H9 (cell line): ENCODE measurements around the gene SRPK2. TPM values are rescaled to one million over a fixed set of nuclear protein-coding genes. Genes with fewer than 3 reads are reported as not detected.

Experiments used
- DNase-seq: peaks from one replicate; pipeline ENCODE4 v3.0.0-alpha.2; 2017
- H2AFZ ChIP-seq: one replicate; pipeline ENCODE4 v1.6.1; 2013; ENCODE audit warnings: mild to moderate bottlenecking, low read length, control low read depth, moderate library complexity
- H2AK5ac ChIP-seq: 2 replicates; pipeline ENCODE4 v1.6.1; 2013; ENCODE audit warnings: low read length, control low read depth, mixed read lengths; ENCODE audit not compliant: insufficient read length
- H2BK120ac ChIP-seq: one replicate; pipeline ENCODE4 v1.6.1; 2013; ENCODE audit warnings: low read depth, mild to moderate bottlenecking, low read length, control low read depth, inconsistent platforms; ENCODE audit not compliant: poor library complexity, severe bottlenecking
- H2BK12ac ChIP-seq: 2 replicates; pipeline ENCODE4 v1.6.1; 2013; ENCODE audit warnings: low read length, control low read depth, mixed read lengths, low read depth; ENCODE audit not compliant: insufficient read length
- H2BK15ac ChIP-seq: 2 replicates; pipeline ENCODE4 v1.6.1; 2013; ENCODE audit warnings: low read depth, low read length, control low read depth
- H2BK20ac ChIP-seq: one replicate; pipeline ENCODE4 v1.6.1; 2013; ENCODE audit warnings: low read depth, mild to moderate bottlenecking, low read length, control low read depth, inconsistent platforms; ENCODE audit not compliant: poor library complexity, severe bottlenecking
- H2BK5ac ChIP-seq: 2 replicates; pipeline ENCODE4 v1.6.1; 2013; ENCODE audit warnings: low read length, control low read depth, mixed read lengths; ENCODE audit not compliant: insufficient read length
- H3K14ac ChIP-seq: 2 replicates; pipeline ENCODE4 v1.6.1; 2013; ENCODE audit warnings: low read length, control low read depth; ENCODE audit not compliant: insufficient read depth
- H3K18ac ChIP-seq: 2 replicates; pipeline ENCODE4 v1.6.1; 2013; ENCODE audit warnings: low read depth, mild to moderate bottlenecking, mixed read lengths, low read length, control low read depth; ENCODE audit not compliant: insufficient read length
- H3K23ac ChIP-seq: 2 replicates; pipeline ENCODE4 v1.6.1; 2013; ENCODE audit warnings: low read length, control low read depth, mixed read lengths, low read depth; ENCODE audit not compliant: insufficient read length
- H3K23me2 ChIP-seq: 2 replicates; pipeline ENCODE4 v1.6.1; 2013; ENCODE audit warnings: low read depth, mild to moderate bottlenecking, mixed read lengths, low read length, control low read depth; ENCODE audit not compliant: insufficient read length, poor library complexity, severe bottlenecking
- H3K27ac ChIP-seq: 2 replicates; pipeline ENCODE4 v1.5.1; 2013; ENCODE audit warnings: low read length, control low read depth, mixed read lengths, low read depth; ENCODE audit not compliant: insufficient read length
- H3K27me3 ChIP-seq: 2 replicates; pipeline ENCODE4 v1.6.1; 2013; ENCODE audit warnings: low read length, control low read depth, inconsistent platforms; ENCODE audit not compliant: insufficient read depth
- H3K4ac ChIP-seq: 2 replicates; pipeline ENCODE4 v1.6.1; 2013; ENCODE audit warnings: low read depth, mild to moderate bottlenecking, control low read depth, inconsistent platforms, low read length, moderate library complexity
- H3K4me1 ChIP-seq: 2 replicates; pipeline ENCODE4 v1.6.1; 2013; ENCODE audit warnings: low read length, control low read depth, inconsistent platforms; ENCODE audit not compliant: insufficient read depth
- H3K4me2 ChIP-seq: 2 replicates; pipeline ENCODE4 v1.6.1; 2013; ENCODE audit warnings: low read length, control low read depth, mixed read lengths; ENCODE audit not compliant: insufficient read length, insufficient read depth
- H3K56ac ChIP-seq: 2 replicates; pipeline ENCODE4 v1.6.1; 2013; ENCODE audit warnings: low read depth, mild to moderate bottlenecking, mixed read lengths, low read length, control low read depth; ENCODE audit not compliant: insufficient read length
- H3K79me1 ChIP-seq: 2 replicates; pipeline ENCODE4 v1.6.1; 2013; ENCODE audit warnings: low read depth, mild to moderate bottlenecking, moderate library complexity, low read length, control low read depth, inconsistent platforms; ENCODE audit not compliant: insufficient read depth, poor library complexity, severe bottlenecking
- H3K79me2 ChIP-seq: 2 replicates; pipeline ENCODE4 v1.6.1; 2013; ENCODE audit warnings: low read length, control low read depth, inconsistent platforms; ENCODE audit not compliant: insufficient read depth
- H3K9ac ChIP-seq: 2 replicates; pipeline ENCODE4 v1.6.1; 2013; ENCODE audit warnings: low read length, control low read depth, mixed read lengths; ENCODE audit not compliant: insufficient read length; ENCODE audit errors: extremely low read depth
- H3K9me3 ChIP-seq: one replicate; pipeline ENCODE4 v1.6.1; 2013; ENCODE audit warnings: low read depth, low read length, inconsistent platforms; ENCODE audit not compliant: control insufficient read depth
- H3T11ph ChIP-seq: one replicate; pipeline ENCODE4 v1.6.1; 2013; ENCODE audit warnings: mild to moderate bottlenecking, low read length, control low read depth, inconsistent platforms
- H4K20me1 ChIP-seq: one replicate; pipeline ENCODE4 v1.6.1; 2013; ENCODE audit not compliant: control insufficient read depth, insufficient read length, insufficient read depth
- H4K5ac ChIP-seq: 2 replicates; pipeline ENCODE4 v1.6.1; 2013; ENCODE audit warnings: low read depth, mild to moderate bottlenecking, mixed read lengths, low read length, control low read depth; ENCODE audit not compliant: insufficient read length
- H4K8ac ChIP-seq: replicated peaks from 2 replicates; pipeline ENCODE4 v1.6.1; 2013; ENCODE audit warnings: low read length, control low read depth, mixed read lengths, low read depth; ENCODE audit not compliant: insufficient read length
- H4K91ac ChIP-seq: 2 replicates; pipeline ENCODE4 v1.6.1; 2013; ENCODE audit warnings: low read depth, mild to moderate bottlenecking, moderate library complexity, mixed read lengths, low read length, control low read depth; ENCODE audit not compliant: insufficient read length
- H3K27ac Mint-ChIP-seq, 3 experiments: 2 replicates in 2 of 3; 3 replicates in 1 of 3; pipeline ENCODE4 v1.8.0; 2020 to 2021; ENCODE audit warnings: mixed read lengths in 3 of 3, mild to moderate bottlenecking in 1 of 3, moderate library complexity in 1 of 3
- H3K27me3 Mint-ChIP-seq: 2 replicates; pipeline ENCODE4 v1.8.0; 2021; ENCODE audit warnings: low read depth, mild to moderate bottlenecking, moderate library complexity, mixed read lengths
- H3K36me3 Mint-ChIP-seq, 3 experiments: 2 replicates in 2 of 3; 3 replicates in 1 of 3; pipeline ENCODE4 v1.8.0; 2020 to 2021; ENCODE audit warnings: low read depth in 3 of 3, mixed read lengths in 3 of 3; ENCODE audit not compliant: insufficient read depth in 1 of 3
- H3K4me1 Mint-ChIP-seq, 2 experiments: 2 replicates each; pipeline ENCODE4 v1.8.0; 2020; ENCODE audit warnings: mixed read lengths in 2 of 2
- H3K4me3 Mint-ChIP-seq, 2 experiments: 2 replicates in 1 of 2; 3 replicates in 1 of 2; pipeline ENCODE4 v1.8.0; 2020 to 2021; ENCODE audit warnings: mild to moderate bottlenecking in 2 of 2, mixed read lengths in 2 of 2, moderate library complexity in 1 of 2
- H3K9me3 Mint-ChIP-seq, 2 experiments: 2 replicates in 1 of 2; 3 replicates in 1 of 2; pipeline ENCODE4 v1.8.0; 2020; ENCODE audit warnings: mild to moderate bottlenecking in 2 of 2, mixed read lengths in 2 of 2, moderate library complexity in 1 of 2
- CTCF ChIP-seq: fragments of 200-600 bp; sonication (generic); conservative IDR thresholded peaks from 3 replicates; pipeline ENCODE4 v1.8.0; 2021; ENCODE audit warnings: antibody characterized with exemption, mild to moderate bottlenecking
- WGBS: extraction: QIAGEN DNeasy Blood & Tissue Kit; methylation state at CpG from one replicate; pipeline ENCODE4 v1.1.7; 2013; ENCODE audit warnings: missing lambda C conversion rate, low lambda C conversion rate, mixed read lengths; ENCODE audit not compliant: insufficient read length; ENCODE audit errors: extremely low coverage; 5-methylcytosine and 5-hydroxymethylcytosine counted together
- total RNA-seq: library from RNA; stranded (reverse); gene quantifications from 2 replicates; pipeline ENCODE4 v1.2.1, GENCODE V29; 2021

SRPK2 gene
- total RNA-seq, 1 experiment from 2014 or later, result 41.1 TPM

- Histone ChIP-seq H3K23ac (no peak overlapping the region), H2AFZ (no peak overlapping the region), H3K23me2 (no peaks in the 10 kb centered on the region), H3K27ac (no peak overlapping the region), H3T11ph (no peak overlapping the region), H3K9ac (no peak overlapping the region), H2BK15ac (no peak overlapping the region), H4K91ac (no peak overlapping the region), H2AK5ac (no peak overlapping the region), H3K18ac (no peak overlapping the region), H4K8ac (no peak overlapping the region), H4K20me1 (no peaks in the 10 kb centered on the region), H3K4me2 (no peak overlapping the region), H3K79me2 (no peaks in the 10 kb centered on the region), H2BK12ac (no peak overlapping the region), H2BK5ac (no peak overlapping the region), H3K4me1 (no peaks in the 10 kb centered on the region), H3K14ac (no peak overlapping the region), H2BK120ac (no peak overlapping the region), H3K9me3 (no peaks in the 10 kb centered on the region), H4K5ac (no peak overlapping the region), H3K56ac (no peak overlapping the region), H3K27me3 (no peaks in the 10 kb centered on the region), H3K79me1 (no peaks in the 10 kb centered on the region), H3K4ac (no peak overlapping the region), H2BK20ac (no peak overlapping the region)
- no peak for DNase-seq
- TF ChIP-seq CTCF, result no peak
- H3K9me3 Mint-ChIP-seq, result no peaks in the 10 kb centered on the region
- H3K27ac Mint-ChIP-seq, result peak overlapping the region in 2 of 3 experiments; percentile 1 to 5; a peak in 2 of 7 replicates
- no peaks in the 10 kb centered on the region for H3K27me3 Mint-ChIP-seq
- H3K4me1 Mint-ChIP-seq, result no peaks in the 10 kb centered on the region
- H3K4me3 Mint-ChIP-seq, result no peak overlapping the region
- H3K36me3 Mint-ChIP-seq, result peaks cover 4 to 35% (median 32%) of the 10 kb centered on the region in 3 experiments; a peak in 6 of 7 replicates
- no CpG with 5 or more reads among the region's 7 CpGs for whole genome bisulfite sequencing
Observed at GRCh38 chr7:105097619-105098018, 291.1 kb downstream of the SRPK2 start.
